ENCODE data around the gene TRIP13.

DNA sequence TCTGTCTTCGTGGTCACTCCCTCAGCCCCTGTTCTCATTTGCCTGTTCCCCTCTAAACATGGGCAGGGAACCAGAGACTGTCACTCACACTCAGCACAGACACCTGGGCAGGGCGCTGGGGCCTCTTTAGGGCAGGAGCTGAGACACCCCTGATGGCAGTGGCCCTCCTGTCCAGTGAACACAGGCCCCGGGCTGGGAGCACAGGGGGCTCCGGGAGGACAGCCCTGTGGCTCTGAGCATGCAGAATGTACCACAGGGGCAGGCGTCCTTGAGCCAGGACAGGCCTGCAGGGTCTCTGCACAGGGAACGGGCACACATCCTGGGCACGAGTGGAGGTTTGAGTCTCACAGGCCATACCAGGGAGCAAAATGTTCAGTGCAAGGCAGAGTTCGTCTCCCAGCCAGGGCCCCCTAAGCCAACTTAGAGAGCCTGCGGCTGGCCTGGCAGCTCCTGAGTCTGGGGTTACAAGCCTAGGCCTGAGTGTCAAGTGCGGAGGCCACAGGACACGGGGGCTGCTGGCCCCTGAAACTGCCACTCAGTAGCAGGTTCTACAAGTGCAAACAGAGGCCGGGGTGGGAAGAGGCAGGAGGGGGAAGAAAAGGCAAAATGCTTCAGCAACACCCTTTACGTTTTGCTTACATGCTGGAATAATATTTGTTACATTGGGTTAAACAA is 60.0 kb downstream of the TRIP13 start:
- TF ChIP-seq POLR2AphosphoS5 (IDR thresholded peaks at IDR 0.05; ENCODE audit: borderline replicate concordance, low read depth, low read length): no peak
- no peak for TF ChIP-seq EZH2 (IDR thresholded peaks at IDR 0.05)
- TF ChIP-seq FOXP2 (optimal IDR thresholded peaks at IDR 0.05; ENCODE audit: control extremely low read depth, extremely low read length, insufficient read depth): no peak
